K562 (cell line): Measurements from ENCODE around the gene AGBL1.

Experiments used
- CHD4 ChIP-seq: fragments of 200-600 bp; sonication (generic); IDR thresholded peaks from 3 replicates; pipeline ENCODE4 v1.6.1; 2012; ENCODE audit warnings: low read depth, mild to moderate bottlenecking, mixed read lengths, low read length, inconsistent platforms; ENCODE audit not compliant: insufficient read depth, insufficient replicate concordance, poor library complexity, severe bottlenecking
- EZH2 ChIP-seq: IDR thresholded peaks from 2 replicates; pipeline ENCODE4 v1.6.1; 2012; ENCODE audit warnings: low read depth, mild to moderate bottlenecking, inconsistent platforms, low read length, borderline replicate concordance
- HNRNPL ChIP-seq: fragments of 200-400 bp; formaldehyde crosslinking; IDR thresholded peaks from 2 replicates; pipeline ENCODE4 v1.6.1; 2017; ENCODE audit warnings: low read depth, mild to moderate bottlenecking, low read length
- KAT7 ChIP-seq: sonication (generic); formaldehyde crosslinking; IDR thresholded peaks from 2 replicates; pipeline ENCODE4 v1.8.0; 2022; ENCODE audit warnings: missing genetic modification reagents, mild to moderate bottlenecking, borderline replicate concordance
- NFE2L1 ChIP-seq: fragments of 450-650 bp; IDR thresholded peaks from 2 replicates; pipeline ENCODE4 v1.6.1; 2016; ENCODE audit warnings: missing genetic modification characterization, low read depth, mild to moderate bottlenecking, missing compliant biosample characterization, moderate library complexity, borderline replicate concordance
- PCBP1 ChIP-seq: fragments of 200-400 bp; formaldehyde crosslinking; IDR thresholded peaks from 2 replicates; pipeline ENCODE4 v1.6.1; 2018; ENCODE audit warnings: mild to moderate bottlenecking, low read depth, low read length; ENCODE audit not compliant: poor library complexity, severe bottlenecking
- SMC3 ChIP-seq: conservative IDR thresholded peaks from 2 replicates; pipeline ENCODE4 v1.6.1; 2011; ENCODE audit warnings: low read depth, low read length, improper control_type of control experiment; ENCODE audit not compliant: insufficient read depth
- TF ChIP-seq, protein P1 (sequence below): fragments of 450-650 bp; IDR thresholded peaks from 2 replicates; pipeline ENCODE4 v1.6.1; 2017; ENCODE audit warnings: antibody characterized with exemption, mild to moderate bottlenecking
- TF ChIP-seq, protein P2 (sequence below): fragments of 250-450 bp; sonication (Bioruptor Pico); IDR thresholded peaks from 2 replicates; pipeline ENCODE4 v1.4.0; 2020
- TF ChIP-seq, protein P3 (sequence below): fragments of 450-650 bp; formaldehyde crosslinking; IDR thresholded peaks from 2 replicates; pipeline ENCODE4 v1.4.0; 2020; ENCODE audit warnings: mild to moderate bottlenecking, mixed read lengths

DNA sequence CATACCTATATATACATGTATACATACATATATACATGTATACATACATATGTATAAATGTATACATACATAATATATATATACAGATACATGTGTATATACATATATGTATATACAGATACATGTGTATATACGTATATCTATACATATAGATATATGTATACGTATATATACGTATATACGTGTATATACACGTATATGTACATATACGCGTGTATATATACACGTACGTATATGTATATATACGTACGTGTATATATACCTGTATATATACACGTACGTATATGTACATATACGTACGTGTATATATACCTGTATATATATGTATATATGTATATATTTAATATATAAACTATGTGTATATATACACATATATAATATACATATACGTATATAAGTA lies 955.2 kb downstream of the AGBL1 start:
- TF ChIP-seq CHD4 (no peak), NFE2L1 (tag) (no peak), HNRNPL (no peak), PCBP1 (no peak), EZH2 (no peak), SMC3 (no peak), KAT7 (no peak)
- TF ChIP-seq, protein P1, sequence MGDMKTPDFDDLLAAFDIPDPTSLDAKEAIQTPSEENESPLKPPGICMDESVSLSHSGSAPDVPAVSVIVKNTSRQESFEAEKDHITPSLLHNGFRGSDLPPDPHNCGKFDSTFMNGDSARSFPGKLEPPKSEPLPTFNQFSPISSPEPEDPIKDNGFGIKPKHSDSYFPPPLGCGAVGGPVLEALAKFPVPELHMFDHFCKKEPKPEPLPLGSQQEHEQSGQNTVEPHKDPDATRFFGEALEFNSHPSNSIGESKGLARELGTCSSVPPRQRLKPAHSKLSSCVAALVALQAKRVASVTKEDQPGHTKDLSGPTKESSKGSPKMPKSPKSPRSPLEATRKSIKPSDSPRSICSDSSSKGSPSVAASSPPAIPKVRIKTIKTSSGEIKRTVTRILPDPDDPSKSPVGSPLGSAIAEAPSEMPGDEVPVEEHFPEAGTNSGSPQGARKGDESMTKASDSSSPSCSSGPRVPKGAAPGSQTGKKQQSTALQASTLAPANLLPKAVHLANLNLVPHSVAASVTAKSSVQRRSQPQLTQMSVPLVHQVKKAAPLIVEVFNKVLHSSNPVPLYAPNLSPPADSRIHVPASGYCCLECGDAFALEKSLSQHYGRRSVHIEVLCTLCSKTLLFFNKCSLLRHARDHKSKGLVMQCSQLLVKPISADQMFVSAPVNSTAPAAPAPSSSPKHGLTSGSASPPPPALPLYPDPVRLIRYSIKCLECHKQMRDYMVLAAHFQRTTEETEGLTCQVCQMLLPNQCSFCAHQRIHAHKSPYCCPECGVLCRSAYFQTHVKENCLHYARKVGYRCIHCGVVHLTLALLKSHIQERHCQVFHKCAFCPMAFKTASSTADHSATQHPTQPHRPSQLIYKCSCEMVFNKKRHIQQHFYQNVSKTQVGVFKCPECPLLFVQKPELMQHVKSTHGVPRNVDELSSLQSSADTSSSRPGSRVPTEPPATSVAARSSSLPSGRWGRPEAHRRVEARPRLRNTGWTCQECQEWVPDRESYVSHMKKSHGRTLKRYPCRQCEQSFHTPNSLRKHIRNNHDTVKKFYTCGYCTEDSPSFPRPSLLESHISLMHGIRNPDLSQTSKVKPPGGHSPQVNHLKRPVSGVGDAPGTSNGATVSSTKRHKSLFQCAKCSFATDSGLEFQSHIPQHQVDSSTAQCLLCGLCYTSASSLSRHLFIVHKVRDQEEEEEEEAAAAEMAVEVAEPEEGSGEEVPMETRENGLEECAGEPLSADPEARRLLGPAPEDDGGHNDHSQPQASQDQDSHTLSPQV: no peak
- TF ChIP-seq, protein P2, sequence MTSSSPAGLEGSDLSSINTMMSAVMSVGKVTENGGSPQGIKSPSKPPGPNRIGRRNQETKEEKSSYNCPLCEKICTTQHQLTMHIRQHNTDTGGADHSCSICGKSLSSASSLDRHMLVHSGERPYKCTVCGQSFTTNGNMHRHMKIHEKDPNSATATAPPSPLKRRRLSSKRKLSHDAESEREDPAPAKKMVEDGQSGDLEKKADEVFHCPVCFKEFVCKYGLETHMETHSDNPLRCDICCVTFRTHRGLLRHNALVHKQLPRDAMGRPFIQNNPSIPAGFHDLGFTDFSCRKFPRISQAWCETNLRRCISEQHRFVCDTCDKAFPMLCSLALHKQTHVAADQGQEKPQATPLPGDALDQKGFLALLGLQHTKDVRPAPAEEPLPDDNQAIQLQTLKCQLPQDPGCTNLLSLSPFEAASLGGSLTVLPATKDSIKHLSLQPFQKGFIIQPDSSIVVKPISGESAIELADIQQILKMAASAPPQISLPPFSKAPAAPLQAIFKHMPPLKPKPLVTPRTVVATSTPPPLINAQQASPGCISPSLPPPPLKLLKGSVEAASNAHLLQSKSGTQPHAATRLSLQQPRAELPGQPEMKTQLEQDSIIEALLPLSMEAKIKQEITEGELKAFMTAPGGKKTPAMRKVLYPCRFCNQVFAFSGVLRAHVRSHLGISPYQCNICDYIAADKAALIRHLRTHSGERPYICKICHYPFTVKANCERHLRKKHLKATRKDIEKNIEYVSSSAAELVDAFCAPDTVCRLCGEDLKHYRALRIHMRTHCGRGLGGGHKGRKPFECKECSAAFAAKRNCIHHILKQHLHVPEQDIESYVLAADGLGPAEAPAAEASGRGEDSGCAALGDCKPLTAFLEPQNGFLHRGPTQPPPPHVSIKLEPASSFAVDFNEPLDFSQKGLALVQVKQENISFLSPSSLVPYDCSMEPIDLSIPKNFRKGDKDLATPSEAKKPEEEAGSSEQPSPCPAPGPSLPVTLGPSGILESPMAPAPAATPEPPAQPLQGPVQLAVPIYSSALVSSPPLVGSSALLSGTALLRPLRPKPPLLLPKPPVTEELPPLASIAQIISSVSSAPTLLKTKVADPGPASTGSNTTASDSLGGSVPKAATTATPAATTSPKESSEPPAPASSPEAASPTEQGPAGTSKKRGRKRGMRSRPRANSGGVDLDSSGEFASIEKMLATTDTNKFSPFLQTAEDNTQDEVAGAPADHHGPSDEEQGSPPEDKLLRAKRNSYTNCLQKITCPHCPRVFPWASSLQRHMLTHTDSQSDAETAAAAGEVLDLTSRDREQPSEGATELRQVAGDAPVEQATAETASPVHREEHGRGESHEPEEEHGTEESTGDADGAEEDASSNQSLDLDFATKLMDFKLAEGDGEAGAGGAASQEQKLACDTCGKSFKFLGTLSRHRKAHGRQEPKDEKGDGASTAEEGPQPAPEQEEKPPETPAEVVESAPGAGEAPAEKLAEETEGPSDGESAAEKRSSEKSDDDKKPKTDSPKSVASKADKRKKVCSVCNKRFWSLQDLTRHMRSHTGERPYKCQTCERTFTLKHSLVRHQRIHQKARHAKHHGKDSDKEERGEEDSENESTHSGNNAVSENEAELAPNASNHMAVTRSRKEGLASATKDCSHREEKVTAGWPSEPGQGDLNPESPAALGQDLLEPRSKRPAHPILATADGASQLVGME (CRISPR knock-in tag): no peak
- TF ChIP-seq, protein P3, sequence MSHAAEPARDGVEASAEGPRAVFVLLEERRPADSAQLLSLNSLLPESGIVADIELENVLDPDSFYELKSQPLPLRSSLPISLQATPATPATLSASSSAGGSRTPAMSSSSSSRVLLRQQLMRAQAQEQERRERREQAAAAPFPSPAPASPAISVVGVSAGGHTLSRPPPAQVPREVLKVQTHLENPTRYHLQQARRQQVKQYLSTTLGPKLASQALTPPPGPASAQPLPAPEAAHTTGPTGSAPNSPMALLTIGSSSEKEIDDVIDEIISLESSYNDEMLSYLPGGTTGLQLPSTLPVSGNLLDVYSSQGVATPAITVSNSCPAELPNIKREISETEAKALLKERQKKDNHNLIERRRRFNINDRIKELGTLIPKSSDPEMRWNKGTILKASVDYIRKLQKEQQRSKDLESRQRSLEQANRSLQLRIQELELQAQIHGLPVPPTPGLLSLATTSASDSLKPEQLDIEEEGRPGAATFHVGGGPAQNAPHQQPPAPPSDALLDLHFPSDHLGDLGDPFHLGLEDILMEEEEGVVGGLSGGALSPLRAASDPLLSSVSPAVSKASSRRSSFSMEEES: no peak
